ENCODE measurements around the gene TNF.

TNF gene

GRCh38 chr6:31545291-31545690 lies 30.1 kb upstream of the TNF start:
- peak; percentile 88 for DNase-seq

DNA sequence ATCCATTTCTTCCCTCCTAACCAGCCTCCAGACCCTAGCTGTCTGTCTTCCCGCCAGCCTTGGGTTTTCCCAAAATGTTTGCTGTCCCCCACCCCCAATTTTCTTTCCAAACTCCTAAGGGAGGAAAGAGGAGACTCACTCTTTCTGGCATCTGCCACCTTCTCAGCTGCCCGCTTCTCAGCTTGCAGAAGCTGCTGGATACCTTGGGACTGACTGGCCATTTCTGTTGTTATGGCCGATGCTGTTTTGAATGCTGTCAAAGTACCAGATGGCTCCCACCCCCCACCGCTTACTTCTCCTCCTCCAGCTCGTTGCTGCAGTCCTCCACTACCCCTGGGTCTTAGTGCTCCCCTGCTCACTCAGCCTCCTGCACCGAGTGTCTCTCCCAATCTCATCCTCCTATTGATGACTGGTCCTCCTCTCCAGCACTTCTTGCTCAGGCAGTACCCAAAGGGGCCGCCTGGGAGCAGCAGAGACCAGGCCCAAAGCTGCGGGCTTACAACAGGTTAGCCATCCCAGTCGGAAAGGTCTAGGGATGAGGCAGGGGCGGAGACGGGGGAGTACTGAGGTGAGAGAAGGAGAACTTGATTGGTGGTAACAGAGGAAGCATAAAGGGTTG lies 28.9 kb upstream of the TNF start, which contains the start of gene ATP6V1G2:
ATP6V1G2 (minus strand) TSS at position 270 of the 619 bp plus-strand sequence; CDS start at position 221, 49 bp downstream.
- DNase-seq, result peak; percentile 98

- peak; percentile 99 for DNase-seq
Measured at GRCh38 chr6:31546958-31547726, 28.2 kb upstream of the TNF start, which contains the start of gene NFKBIL1. Gene NFKBIL1, plus strand, starts transcription at chr6:31547608. Its CDS starts 87 bp downstream, at chr6:31547695.

- DNase-seq, result peak; percentile 49
Measured at GRCh38 chr6:31547727-31548543, 27.4 kb upstream of the TNF start.

DNA sequence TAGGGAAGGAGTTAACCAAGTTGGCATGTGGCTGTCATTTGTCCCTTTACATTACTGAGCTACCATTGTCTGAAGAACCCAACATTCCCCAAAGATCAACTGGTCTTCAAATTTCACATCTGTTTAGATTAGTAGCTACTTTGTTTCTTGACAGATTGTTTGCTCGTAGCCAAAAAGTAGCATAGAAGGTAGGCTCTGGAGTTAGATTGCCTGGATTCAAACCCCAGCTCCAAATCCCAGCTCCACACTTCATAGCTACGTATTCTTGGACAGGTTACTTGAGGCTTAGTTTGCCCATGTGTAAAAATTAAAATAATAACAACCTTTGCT lies 26.9 kb upstream of the TNF start:
- no peak for DNase-seq

DNA sequence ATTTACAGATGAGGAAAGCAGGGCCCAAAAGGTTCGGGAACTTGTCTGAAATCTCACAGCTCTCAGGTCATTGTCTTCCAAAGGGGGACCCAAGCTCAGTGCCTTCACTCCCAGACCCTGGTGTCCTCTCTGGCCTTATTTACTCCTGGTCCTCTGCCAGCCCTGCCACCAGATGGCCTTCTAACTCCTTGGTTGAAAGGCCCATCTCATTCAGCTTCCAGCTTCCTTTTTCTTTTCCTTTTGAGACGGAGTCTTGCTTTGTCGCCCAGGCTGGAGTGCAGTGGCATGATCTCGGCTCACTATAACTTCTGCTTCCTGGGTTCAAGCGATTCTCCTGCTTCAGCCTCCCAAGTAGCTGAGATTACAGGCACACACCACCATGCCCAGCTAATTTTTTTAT lies 24.0 kb upstream of the TNF start:
- peak; percentile 69 for DNase-seq

GRCh38 chr6:31556307-31556706 lies 19.1 kb upstream of the TNF start:
- DNase-seq, result no peak

- no peak for DNase-seq
Measured at GRCh38 chr6:31557443-31558317, 17.7 kb upstream of the TNF start.

GRCh38 chr6:31558318-31558625 lies 17.1 kb upstream of the TNF start:
- no peak for DNase-seq

GRCh38 chr6:31558631-31559500 lies 16.5 kb upstream of the TNF start:
- DNase-seq, result no peak

DNA sequence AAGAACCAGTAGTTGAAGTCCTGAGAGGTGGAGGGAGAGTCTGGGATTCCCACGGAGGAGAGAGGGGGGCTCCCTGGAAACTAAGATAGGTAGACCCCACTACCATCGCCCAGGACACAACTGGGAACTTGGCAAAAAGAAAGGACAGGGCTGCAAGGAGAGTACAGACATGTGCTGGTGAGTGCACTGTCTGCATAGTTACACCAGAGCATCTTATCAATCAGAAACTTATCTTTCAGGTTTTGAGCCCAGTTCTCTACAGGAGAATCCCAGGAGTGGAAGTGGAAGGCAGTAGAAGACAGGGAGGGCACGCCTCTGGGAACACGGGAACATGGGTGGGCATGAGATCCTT lies 15.8 kb upstream of the TNF start:
- DNase-seq, result no peak

DNA sequence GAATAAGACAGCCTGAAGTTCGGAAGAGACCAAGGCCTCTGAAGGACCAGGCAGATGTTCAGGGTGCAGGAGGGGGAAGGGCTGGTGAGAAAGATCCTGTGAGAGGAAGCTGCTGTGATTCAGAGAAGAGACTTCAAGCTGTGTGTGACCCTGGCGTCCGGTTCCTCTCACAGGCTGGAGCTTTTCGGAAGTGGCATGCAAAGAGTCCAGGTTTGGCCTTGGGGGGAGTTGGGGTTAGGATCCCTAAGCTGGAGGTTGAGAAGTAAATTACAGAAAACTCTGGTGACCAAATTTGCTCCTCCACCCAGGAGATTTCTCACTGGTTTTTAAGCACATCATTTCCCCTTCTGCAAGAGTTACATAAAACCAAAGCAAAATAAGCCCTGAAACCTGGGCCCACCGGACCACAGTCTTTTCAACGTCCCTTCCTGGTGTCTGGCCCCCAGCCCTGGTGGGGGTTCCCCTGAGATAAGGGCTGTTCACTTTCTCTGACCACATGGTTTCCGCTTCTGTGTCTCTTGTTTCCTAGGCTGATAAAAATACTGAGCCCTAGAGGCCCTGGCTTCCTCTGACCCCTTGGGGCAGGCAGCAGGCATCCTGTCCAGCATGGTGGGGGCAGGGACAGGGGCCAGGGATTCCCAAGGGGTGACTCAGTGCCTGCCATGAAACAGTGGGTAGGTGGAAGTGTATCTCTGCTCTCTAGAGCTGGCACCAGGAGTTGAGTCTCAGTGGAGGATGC lies 15.2 kb upstream of the TNF start:
- DNase-seq, result no peak

GRCh38 chr6:31560697-31561058 lies 14.7 kb upstream of the TNF start:
- no peak for DNase-seq

DNA sequence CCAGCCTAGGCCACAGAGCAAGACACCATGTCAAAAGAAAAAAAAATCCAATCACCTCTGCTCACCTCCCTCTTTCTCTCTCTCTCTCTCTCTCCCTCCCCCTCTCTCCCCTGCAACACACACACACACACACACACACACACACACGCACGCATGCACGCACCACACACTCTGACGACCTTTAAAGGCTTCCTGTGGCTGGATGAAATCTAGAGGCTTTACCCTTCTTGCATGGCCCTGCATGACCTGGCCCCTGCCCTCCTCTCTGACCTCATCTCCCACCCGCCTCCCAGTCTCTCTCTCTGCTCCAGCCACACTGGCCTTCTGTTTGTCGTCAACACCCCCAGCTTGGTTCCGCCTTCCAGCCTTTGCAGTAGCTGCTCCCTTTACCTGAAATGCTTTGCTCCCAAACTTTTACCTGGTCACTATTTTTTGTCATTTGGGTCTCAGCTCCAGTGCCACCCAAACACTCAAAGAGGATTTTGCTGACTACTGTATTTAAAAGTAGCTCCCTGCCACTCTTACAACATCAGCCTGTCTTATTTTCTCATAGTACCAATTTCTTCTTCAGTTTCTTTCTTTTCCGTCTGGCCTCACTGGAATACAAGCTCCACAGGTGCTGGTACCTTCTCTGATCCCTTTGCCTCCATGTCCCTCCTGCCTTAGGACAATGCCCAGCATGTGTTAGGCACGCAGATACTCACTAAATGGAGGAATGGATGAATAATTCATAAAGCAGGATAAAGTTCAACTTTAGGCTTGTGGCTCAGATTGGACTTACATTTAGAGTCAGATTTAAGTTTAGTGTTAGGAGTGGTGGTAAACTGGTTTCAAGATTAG lies 7.6 kb upstream of the TNF start:
- no peak for DNase-seq

DNA sequence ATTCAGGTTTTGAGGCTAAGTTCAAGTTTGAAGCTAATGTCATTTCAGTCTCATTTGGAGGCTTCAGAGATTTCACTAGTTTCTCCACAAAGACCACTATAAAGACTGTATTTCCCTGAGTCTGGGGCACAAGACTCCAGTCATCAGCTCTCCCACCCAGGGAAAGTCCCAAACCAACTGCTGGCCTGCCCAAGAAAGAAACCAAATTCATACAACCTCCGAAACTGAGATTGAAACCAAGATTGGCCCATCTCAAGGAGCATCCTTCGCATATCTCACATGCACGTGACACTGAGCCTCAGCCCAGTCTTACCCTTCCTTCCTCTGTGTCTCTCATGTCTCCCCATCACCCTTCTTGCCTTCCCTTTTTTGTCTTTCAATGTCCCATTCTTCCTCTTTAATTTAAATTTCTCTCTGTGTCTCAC lies 6.8 kb upstream of the TNF start:
- no peak for DNase-seq

- no peak for DNase-seq
Measured at GRCh38 chr6:31569861-31570536, 5.4 kb upstream of the TNF start.

- DNase-seq, result no peak
Measured at GRCh38 chr6:31572041-31572911, 3.1 kb upstream of the TNF start, which contains the start of gene LTA. Gene LTA, plus strand, starts transcription at chr6:31572289. Its CDS starts 454 bp downstream, at chr6:31572743.
